Epithelial cell of esophagus (primary cell): Measurements from ENCODE around the gene TSC1.

ENCODE experiments used
- DNase-seq: peaks from one replicate; pipeline ENCODE4 v3.0.0; 2010; ENCODE audit warnings: low read depth
- H3K4me3 ChIP-seq: 2 replicates; pipeline ENCODE4 v1.5.1; 2011; ENCODE audit warnings: mild to moderate bottlenecking, low read length, control low read depth
- CTCF ChIP-seq: IDR thresholded peaks from 2 replicates; pipeline ENCODE4 v1.5.1; 2011; ENCODE audit warnings: low read depth, mild to moderate bottlenecking, low read length, control low read depth, inconsistent platforms; ENCODE audit not compliant: insufficient read depth; ENCODE audit errors: missing control alignments

Gene TSC1

GRCh38 chr9:132983491-132984201 lies 39.2 kb upstream of the TSC1 start:
- DNase-seq, result no peak
- TF ChIP-seq CTCF, result no peak
- H3K4me3 ChIP-seq, result no peak overlapping the region

- no peak overlapping the region for H3K4me3 ChIP-seq
- no peak for DNase-seq
- no peak for TF ChIP-seq CTCF
Measured at GRCh38 chr9:132982458-132982857, 38.0 kb upstream of the TSC1 start.

GRCh38 chr9:132980157-132980556 lies 35.7 kb upstream of the TSC1 start:
- DNase-seq, result no peak
- H3K4me3 ChIP-seq, result no peak overlapping the region
- TF ChIP-seq CTCF, result no peak

GRCh38 chr9:132978451-132979131 lies 34.2 kb upstream of the TSC1 start, which contains the start of gene GFI1B:
TSS of gene GFI1B (plus strand) at chr9:132978694. CDS start at chr9:132986679, 7,985 bp downstream.
- H3K4me3 ChIP-seq, result no peak within 1 kb of the TSS
- no peak for DNase-seq
- no peak for TF ChIP-seq CTCF

- no peak for DNase-seq
- H3K4me3 ChIP-seq, result no peak overlapping the region
- TF ChIP-seq CTCF, result no peak
Measured at GRCh38 chr9:132978112-132978450, 33.7 kb upstream of the TSC1 start.

GRCh38 chr9:132976571-132976970 lies 32.2 kb upstream of the TSC1 start:
- H3K4me3 ChIP-seq, result no peak overlapping the region
- no peak for DNase-seq
- no peak for TF ChIP-seq CTCF

GRCh38 chr9:132975961-132976360 lies 31.5 kb upstream of the TSC1 start:
- DNase-seq, result no peak
- no peak for TF ChIP-seq CTCF
- no peak overlapping the region for H3K4me3 ChIP-seq
